ENCODE measurements around the gene RBPJ. TPM values are rescaled to one million over a fixed set of nuclear protein-coding genes. Genes with fewer than 3 reads are reported as not detected.
A peak's percentile ranks its signal among the peaks of the same experiment; 100 is the strongest.
"Not testable (repeated sequence)": the region's sequence is repeated elsewhere in the genome, so short reads cannot be mapped to it uniquely, and the experiment has no call there.

Gene RBPJ
- total RNA-seq, 2 experiments from 2014 or later: 73.3 to 163 TPM

GRCh38 chr4:26310264-26310663 is 10.6 kb upstream of the RBPJ start:
- no peak overlapping the region for H3K27ac Mint-ChIP-seq
- ATAC-seq (no peak), DNase-seq (no peak)
- H3K9me3 Mint-ChIP-seq (ENCODE audit: low read depth): peaks cover 2% of the 10 kb centered on the region
- H3K4me1 Mint-ChIP-seq: peaks cover 34% of the 10 kb centered on the region
- no peak overlapping the region for H3K4me3 Mint-ChIP-seq
- no peaks in the 10 kb centered on the region for H3K27me3 Mint-ChIP-seq
- peaks cover 16% of the 10 kb centered on the region for H3K36me3 Mint-ChIP-seq
- CTCF ChIA-PET: interaction anchor here (0.7 to 2.7 kb wide), 4 partner anchors 8 to 152 kb away, joined by 3 to 13 read pairs (median 3); no protein-coding TSS in a partner anchor

DNA sequence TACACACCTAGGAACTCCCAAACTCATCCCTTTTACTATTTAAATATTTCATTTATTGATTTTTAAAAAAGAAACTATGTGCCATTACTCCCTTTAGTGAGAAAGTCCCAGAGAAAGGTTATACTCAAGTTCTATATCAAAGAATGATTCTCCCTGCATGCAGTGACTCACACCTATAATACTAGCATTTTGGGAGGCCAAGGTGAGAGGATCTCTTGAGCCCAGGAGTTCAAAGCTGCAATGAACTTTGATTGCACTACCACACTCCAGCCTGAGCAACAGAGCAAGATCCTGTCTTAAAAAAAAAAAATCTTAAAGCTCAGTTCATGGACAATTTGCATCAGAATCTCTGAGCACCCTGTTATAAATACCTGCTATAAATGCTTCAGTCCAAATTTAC is 9.2 kb upstream of the RBPJ start:
- H3K4me3 Mint-ChIP-seq: no peak overlapping the region
- H3K27me3 Mint-ChIP-seq: no peaks in the 10 kb centered on the region
- peaks cover 34% of the 10 kb centered on the region for H3K4me1 Mint-ChIP-seq
- H3K9me3 Mint-ChIP-seq (ENCODE audit: low read depth): peaks cover 6% of the 10 kb centered on the region
- H3K36me3 Mint-ChIP-seq: peaks cover 18% of the 10 kb centered on the region
- CTCF ChIA-PET: interaction anchor here (0.8 to 1.4 kb wide), 6 partner anchors 10 to 256 kb away, joined by 3 to 6 read pairs (median 3); no protein-coding TSS in a partner anchor
- no peak overlapping the region for H3K27ac Mint-ChIP-seq
- ATAC-seq (no peak), DNase-seq (no peak)

- H3K27me3 Mint-ChIP-seq, H3K4me3 Mint-ChIP-seq, CTCF ChIA-PET, H3K27ac Mint-ChIP-seq, DNase-seq, ATAC-seq: not testable (repeated sequence)
- peaks cover 11% of the 10 kb centered on the region for H3K9me3 Mint-ChIP-seq (ENCODE audit: low read depth)
- peaks cover 30% of the 10 kb centered on the region for H3K36me3 Mint-ChIP-seq
- peaks cover 32% of the 10 kb centered on the region for H3K4me1 Mint-ChIP-seq
Observed at GRCh38 chr4:26315316-26315932, 5.4 kb upstream of the RBPJ start.

DNA sequence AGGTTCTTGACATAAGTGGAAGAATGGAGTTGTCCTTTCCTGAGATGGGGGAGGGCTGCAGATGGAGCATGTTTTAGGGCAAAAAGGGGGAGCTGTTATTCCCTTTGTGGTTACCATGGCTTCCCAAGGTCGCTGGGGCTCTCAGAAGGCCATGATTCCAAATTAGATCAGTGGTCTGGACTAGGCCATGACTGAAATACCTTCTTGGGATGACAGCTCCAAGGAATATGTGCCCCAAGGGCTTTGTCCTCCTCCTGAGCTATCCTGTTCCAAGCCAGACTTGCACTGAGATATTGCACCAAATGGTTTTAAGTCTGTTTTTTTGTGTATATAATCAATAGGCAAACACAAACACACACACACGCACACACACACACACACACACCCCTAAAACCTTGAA is 3.0 kb upstream of the RBPJ start:
- DNase-seq (no peak), ATAC-seq (no peak)
- H3K4me1 Mint-ChIP-seq: peaks cover 25% of the 10 kb centered on the region
- H3K9me3 Mint-ChIP-seq (ENCODE audit: low read depth): peaks cover 11% of the 10 kb centered on the region
- peaks cover 28% of the 10 kb centered on the region for H3K36me3 Mint-ChIP-seq
- CTCF ChIA-PET: interaction anchor here (0.6 to 1.1 kb wide), 3 partner anchors 25 to 256 kb away, joined by 3 to 4 read pairs (median 3); no protein-coding TSS in a partner anchor
- H3K27ac Mint-ChIP-seq: no peak overlapping the region
- no peaks in the 10 kb centered on the region for H3K27me3 Mint-ChIP-seq
- no peak overlapping the region for H3K4me3 Mint-ChIP-seq

DNA sequence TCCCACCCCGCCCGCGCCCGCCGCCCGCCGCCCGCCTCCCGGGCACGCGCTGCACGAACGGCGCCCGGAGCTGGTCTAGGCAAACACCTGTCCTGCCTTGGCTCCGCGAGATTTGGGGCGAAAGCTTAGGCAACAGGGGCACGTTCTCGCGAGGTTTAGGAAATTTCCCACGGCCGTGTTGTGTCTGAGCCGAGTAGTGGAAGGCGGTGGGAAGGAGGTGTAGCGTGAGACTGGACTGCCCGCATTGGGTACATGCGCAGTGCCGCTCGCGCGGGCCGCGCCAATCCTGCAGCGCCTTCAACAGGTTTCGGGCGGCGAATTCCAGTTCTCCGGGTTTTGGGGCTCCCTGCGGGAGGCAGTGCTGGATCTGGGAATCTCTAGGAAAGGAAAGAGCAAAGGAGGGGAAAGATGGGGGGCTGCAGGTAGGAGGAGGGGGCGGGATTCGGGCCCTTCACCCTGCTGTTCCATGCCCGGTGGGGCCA is 1.3 kb upstream of the RBPJ start:
- H3K4me1 Mint-ChIP-seq: peaks cover 39% of the 10 kb centered on the region
- H3K27me3 Mint-ChIP-seq: no peaks in the 10 kb centered on the region
- H3K27ac Mint-ChIP-seq: peak overlapping the region; percentile 99
- peak overlapping the region; percentile 97 for H3K4me3 Mint-ChIP-seq
- DNase-seq (peak; percentile 99), ATAC-seq (peak; percentile 71)
- CTCF ChIA-PET: interaction anchor here (0.7 to 2.4 kb wide), 13 partner anchors 10 to 244 kb away, joined by 3 to 11 read pairs (median 3); no protein-coding TSS in a partner anchor
- H3K9me3 Mint-ChIP-seq (ENCODE audit: low read depth): peaks cover 11% of the 10 kb centered on the region
- H3K36me3 Mint-ChIP-seq: peaks cover 24% of the 10 kb centered on the region

DNA sequence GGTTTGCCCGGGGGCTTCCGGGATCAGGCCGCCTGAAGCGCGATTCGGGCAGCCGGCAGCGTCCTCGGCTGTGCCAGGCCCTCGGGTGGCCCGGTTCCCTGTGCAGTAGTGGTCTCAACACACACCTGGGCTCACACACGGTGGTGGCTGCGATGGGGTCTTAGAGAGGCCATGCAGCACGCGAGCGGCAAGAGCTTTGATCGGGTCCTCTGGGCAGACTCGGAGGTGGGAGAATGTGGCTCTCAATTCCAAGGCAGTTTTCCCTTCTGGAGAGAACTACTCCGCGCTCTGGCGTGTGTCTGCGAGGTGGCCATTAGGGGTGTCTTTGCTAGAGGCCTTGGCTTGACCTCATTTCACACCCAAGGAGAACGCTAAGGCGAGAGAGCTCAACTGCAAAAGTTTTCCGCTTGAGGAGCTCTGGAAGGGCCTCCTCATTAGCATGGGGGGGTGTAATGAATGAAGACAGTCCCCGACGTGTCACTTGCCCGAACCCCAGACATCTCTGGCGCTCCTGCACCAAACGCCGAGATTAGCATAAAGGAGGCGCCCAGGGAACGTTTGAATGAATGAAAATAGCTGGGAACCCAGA is 771 bp upstream of the RBPJ start:
- Mint-ChIP-seq H3K36me3 (peaks cover 24% of the 10 kb centered on the region), H3K9me3 (ENCODE audit: low read depth) (peaks cover 11% of the 10 kb centered on the region), H3K4me3 (peak overlapping the region; percentile 97), H3K4me1 (peaks cover 45% of the 10 kb centered on the region), H3K27ac (peak overlapping the region; percentile 99), H3K27me3 (no peaks in the 10 kb centered on the region)
- ATAC-seq: peak; percentile 34
- CTCF ChIA-PET: interaction anchor here (0.6 to 2.4 kb wide), 9 partner anchors 10 to 250 kb away, joined by 3 to 11 read pairs (median 5); no protein-coding TSS in a partner anchor
- peak; percentile 70 for DNase-seq

DNA sequence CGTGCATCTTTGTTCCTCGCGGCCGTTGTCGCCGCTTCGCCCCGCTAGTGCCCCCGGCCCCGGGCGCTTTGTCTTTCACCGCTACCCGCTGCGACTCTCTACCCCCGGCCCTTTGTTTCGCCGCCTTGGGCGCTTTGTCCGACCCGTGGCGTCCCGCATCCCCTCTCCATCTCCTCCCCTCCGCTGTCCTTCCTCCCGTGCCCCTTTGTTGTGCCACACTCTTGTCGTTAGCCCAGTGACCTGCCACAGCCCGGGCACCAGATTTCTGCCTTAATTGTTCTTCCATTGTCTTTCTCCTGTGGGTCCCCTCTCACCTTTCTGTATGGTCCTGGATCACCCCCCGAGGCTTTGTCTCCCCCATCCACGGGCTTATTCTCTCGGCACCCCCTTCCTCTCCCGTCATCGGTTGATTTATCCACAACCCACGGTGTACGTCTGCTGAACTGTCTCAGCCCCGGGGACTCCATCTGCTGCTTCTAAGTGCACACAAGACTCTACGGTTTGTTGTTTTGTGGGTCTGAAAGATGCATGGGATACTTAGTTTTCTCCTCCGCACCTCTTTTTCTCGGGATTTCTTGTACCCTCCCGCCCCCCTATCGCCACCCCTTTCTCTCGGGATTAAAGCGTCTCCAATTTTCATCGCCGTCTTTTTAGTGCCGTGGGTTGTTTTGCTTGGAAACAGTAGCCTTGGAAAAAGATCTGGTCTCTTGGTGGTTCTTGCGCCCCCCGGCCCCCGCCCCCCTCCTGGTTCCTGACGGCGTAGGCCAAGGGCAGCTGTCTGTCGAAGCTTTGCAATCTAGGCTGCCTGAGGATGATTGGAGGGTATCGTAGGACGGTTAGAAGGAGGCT is 783 bp downstream of the RBPJ start:
- Mint-ChIP-seq H3K9me3 (ENCODE audit: low read depth) (peaks cover 5% of the 10 kb centered on the region), H3K4me1 (peaks cover 53% of the 10 kb centered on the region), H3K27me3 (no peaks in the 10 kb centered on the region), H3K4me3 (peak overlapping the region; percentile 97), H3K36me3 (peaks cover 18% of the 10 kb centered on the region), H3K27ac (peak overlapping the region; percentile 93)
- CTCF ChIA-PET: interaction anchor here (13.6 kb wide), 1 partner anchor 90 kb away, joined by 259 read pairs; no protein-coding TSS in a partner anchor
- ATAC-seq (no peak), DNase-seq (peak; percentile 62)

DNA sequence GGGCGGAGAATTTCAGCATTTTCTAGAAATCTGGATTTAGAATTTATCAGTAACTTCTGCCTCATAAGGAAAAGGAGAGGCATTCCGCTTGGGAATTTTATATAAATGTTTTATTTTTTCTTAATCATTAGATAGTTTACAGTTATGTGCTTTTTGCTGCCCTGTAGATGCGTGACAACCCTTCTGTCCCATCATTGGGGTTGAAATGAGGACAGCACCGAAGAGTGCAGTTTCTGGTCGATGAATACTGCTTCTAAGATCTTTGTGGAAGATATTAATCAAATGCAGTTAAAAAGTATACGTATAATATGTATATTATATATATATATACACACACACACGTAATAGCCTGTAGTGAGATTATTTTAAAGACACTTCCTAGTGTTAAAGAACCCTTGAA is 1.5 kb downstream of the RBPJ start:
- Mint-ChIP-seq H3K4me3 (peak overlapping the region; percentile 97), H3K27ac (peak overlapping the region; percentile 93), H3K27me3 (no peaks in the 10 kb centered on the region), H3K9me3 (ENCODE audit: low read depth) (peaks cover 1% of the 10 kb centered on the region), H3K4me1 (peaks cover 55% of the 10 kb centered on the region), H3K36me3 (peaks cover 14% of the 10 kb centered on the region)
- no peak for ATAC-seq
- CTCF ChIA-PET: interaction anchor here (1.3 to 13.6 kb wide), 2 partner anchors 79 to 89 kb away, joined by 3 to 259 read pairs; no protein-coding TSS in a partner anchor
- DNase-seq: no peak

GRCh38 chr4:26323821-26324220 is 3.0 kb downstream of the RBPJ start:
- CTCF ChIA-PET: interaction anchor here (0.7 to 13.6 kb wide), 4 partner anchors 48 to 277 kb away, joined by 3 to 259 read pairs (median 4); no protein-coding TSS in a partner anchor
- no peak for ATAC-seq
- H3K27ac Mint-ChIP-seq: peak overlapping the region; percentile 2

GRCh38 chr4:26325191-26325590 is 4.4 kb downstream of the RBPJ start:
- Mint-ChIP-seq H3K27me3 (no peaks in the 10 kb centered on the region), H3K27ac (peak overlapping the region; percentile 53), H3K9me3 (ENCODE audit: low read depth) (no peaks in the 10 kb centered on the region), H3K4me3 (peak overlapping the region; percentile 20), H3K4me1 (peaks cover 48% of the 10 kb centered on the region), H3K36me3 (peaks cover 8% of the 10 kb centered on the region)
- DNase-seq: peak; percentile 53
- CTCF ChIA-PET: interaction anchor here (0.6 to 13.6 kb wide), 25 partner anchors 15 to 561 kb away, joined by 3 to 259 read pairs (median 4); no protein-coding TSS in a partner anchor
- ATAC-seq: peak; percentile 32

More at GRCh38 chr4:26323821-26324220, 3.0 kb downstream of the RBPJ start:
- DNase-seq: no peak
- Mint-ChIP-seq H3K4me3 (peak overlapping the region; percentile 97), H3K4me1 (peaks cover 53% of the 10 kb centered on the region), H3K36me3 (peaks cover 8% of the 10 kb centered on the region), H3K27me3 (no peaks in the 10 kb centered on the region), H3K9me3 (ENCODE audit: low read depth) (no peaks in the 10 kb centered on the region)

- Mint-ChIP-seq H3K27ac (no peak overlapping the region), H3K4me3 (no peak overlapping the region), H3K9me3 (ENCODE audit: low read depth) (no peaks in the 10 kb centered on the region), H3K4me1 (peaks cover 59% of the 10 kb centered on the region), H3K27me3 (no peaks in the 10 kb centered on the region), H3K36me3 (peaks cover 6% of the 10 kb centered on the region)
- ATAC-seq: no peak
- CTCF ChIA-PET: interaction anchor here (0.6 to 13.6 kb wide), 10 partner anchors 15 to 339 kb away, joined by 3 to 259 read pairs (median 4); no protein-coding TSS in a partner anchor
- DNase-seq: no peak
Observed at GRCh38 chr4:26326791-26327190, 6.0 kb downstream of the RBPJ start.

GRCh38 chr4:26330186-26330787 is 9.5 kb downstream of the RBPJ start:
- Mint-ChIP-seq H3K4me1 (peaks cover 39% of the 10 kb centered on the region), H3K36me3 (peaks cover 1% of the 10 kb centered on the region), H3K4me3 (no peak overlapping the region), H3K9me3 (ENCODE audit: low read depth) (no peaks in the 10 kb centered on the region), H3K27ac (no peak overlapping the region), H3K27me3 (no peaks in the 10 kb centered on the region)
- CTCF ChIA-PET: interaction anchor here (0.7 to 13.6 kb wide), 39 partner anchors 10 to 394 kb away, joined by 3 to 259 read pairs (median 4); partner anchors contain the start of gene RBPJ
- ATAC-seq: peak; percentile 81
- no peak for DNase-seq

Data from activated CD8-positive, alpha-beta memory T cell treated with anti-CD3 and anti-CD28 coated beads, Interleukin-2, amount 10 ng/mL, durations not matched to agents 7 days and 5 days (primary cell).